ENCODE results near the gene UBQLN3.

- no peak for TF ChIP-seq EZH2 (IDR thresholded peaks at IDR 0.05; ENCODE audit: insufficient read depth, poor library complexity, severe bottlenecking)
- no peak for TF ChIP-seq EZH2phosphoT487 (IDR thresholded peaks at IDR 0.05; ENCODE audit: insufficient read depth, low read depth)
These were observed 23.8 kb downstream of the UBQLN3 start for GRCh38 chr11:5486003-5486402.
